Raji (cell line): ENCODE results near the gene CACNG4.

Experiments
- POLR2A ChIP-seq: IDR thresholded peaks from 2 replicates; pipeline ENCODE4 v1.6.1; 2011; ENCODE audit warnings: low read depth, low read length, control low read depth; ENCODE audit not compliant: insufficient read depth

The CACNG4 gene

DNA sequence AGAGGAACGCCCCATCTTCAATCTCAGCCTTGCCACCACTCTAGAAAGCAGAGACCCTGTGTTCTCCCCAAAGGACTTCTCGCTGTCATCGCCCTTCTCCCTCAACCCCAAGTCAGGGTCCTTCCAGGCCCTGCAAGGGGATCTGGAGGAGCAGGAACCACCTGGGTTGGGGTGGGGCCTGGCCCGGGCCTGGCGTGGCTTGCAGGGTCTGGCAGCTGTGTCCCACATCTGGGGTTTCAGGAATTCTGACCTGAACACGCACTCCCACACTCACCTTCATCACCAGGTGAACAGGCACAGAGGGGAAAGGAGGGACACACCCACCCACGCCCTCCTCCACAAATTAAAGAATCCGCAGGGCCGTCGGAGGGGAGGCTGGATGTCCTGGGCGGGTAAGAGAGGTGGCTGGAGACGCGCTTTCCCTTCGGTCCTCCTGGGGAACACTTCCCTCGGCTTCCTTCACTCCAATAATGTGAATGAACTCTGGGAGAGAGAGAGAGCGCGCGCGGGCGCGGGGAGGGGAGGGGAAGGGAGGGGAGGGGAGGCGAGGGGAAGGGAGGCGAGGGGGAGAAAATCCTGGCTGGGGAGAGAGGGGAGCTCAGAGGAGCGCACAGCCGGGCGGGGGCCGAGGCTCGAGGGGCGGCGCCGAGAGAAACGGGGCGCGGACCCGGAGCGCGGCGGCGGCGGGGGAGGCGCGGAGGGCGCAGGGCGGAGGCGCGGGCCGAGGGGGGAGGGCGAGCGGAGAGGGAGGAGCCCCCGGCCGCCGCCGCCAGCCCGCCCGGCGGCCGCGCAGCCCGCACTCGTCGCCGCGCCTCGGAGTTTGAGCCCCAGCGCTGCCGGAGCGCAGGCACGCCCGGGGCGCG lies at the start of gene CACNG4:
Gene CACNG4 (plus strand): TSS at position 799 of the 863 bp plus-strand sequence. CDS start 205 bp downstream, outside the sequence.
- no peak for TF ChIP-seq POLR2A

DNA sequence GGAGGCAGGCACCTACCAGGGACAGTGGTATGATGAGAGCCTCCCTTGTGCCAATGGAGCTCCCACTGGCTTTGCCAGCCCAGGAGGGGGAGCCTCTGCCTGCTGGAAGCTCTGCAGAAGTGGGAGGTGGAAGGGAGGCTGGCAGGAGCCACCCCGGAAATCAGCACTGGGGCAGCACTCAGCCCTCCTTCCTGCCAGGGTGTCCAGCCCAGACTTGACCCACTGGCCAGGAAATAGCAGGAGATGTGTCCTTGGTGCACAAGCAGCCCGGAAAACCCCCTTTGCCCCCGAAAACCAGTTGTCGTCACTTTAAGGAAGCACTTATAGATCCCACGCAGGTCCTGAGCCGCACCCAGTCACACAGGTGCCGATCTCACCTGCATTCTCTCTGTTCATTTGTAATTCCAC lies 49.3 kb upstream of the CACNG4 start:
- TF ChIP-seq POLR2A: no peak

DNA sequence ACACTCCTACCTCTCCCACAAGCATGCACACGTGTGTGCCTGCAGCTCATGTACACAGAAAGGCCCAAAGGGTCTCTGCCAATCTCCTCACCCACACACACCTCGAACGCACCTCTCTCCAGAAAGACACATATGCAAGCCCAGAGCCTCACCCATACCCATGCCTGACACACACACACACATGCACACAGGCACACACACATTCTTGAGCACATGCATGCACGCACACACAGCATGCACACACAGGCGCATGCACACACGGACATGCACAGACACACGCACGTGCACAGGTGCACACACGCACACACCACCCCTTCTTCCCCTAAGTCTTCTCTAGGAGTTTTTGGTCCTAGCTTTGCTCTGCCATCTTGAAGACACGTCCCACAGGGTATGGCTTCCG lies 48.7 kb upstream of the CACNG4 start:
- no peak for TF ChIP-seq POLR2A

DNA sequence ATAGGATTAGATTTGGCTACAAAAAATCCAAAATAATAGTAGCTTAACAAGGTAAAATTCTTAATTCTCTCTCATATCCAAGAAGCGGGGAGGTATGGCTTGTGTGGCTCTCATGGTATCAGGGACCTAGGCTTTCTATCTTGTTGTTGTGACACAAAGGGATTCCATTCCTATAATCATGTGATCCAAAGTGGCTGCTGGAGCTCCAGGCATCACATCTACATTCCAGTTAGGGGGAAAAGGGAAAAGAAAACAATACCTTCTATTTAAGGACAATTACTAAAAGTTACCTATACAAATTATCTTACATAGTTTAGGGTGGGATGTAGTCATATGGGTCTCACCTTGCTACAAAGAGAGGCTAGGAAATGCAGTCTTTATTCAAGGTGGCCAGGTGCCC lies 47.6 kb upstream of the CACNG4 start:
- no peak for TF ChIP-seq POLR2A

DNA sequence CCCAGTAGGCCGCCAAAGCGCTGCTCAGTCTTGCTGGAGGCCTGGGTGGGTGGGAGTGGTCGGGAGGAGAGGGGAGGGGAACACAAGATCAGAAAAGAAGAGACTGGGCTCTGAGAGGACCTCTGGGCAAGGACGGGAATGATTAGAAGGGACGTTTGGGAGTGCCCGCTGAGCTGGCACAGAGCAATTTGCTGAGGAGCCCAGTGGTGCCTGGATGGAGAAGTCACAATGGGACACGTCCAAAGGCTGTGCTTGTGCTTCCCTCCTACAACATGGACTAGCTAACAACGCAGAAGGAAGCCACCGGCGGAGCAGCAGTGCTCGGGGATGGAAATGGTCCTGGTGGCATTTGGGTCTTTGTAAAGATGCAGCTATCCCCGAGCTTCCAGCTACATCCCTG lies 45.6 kb upstream of the CACNG4 start:
- no peak for TF ChIP-seq POLR2A

DNA sequence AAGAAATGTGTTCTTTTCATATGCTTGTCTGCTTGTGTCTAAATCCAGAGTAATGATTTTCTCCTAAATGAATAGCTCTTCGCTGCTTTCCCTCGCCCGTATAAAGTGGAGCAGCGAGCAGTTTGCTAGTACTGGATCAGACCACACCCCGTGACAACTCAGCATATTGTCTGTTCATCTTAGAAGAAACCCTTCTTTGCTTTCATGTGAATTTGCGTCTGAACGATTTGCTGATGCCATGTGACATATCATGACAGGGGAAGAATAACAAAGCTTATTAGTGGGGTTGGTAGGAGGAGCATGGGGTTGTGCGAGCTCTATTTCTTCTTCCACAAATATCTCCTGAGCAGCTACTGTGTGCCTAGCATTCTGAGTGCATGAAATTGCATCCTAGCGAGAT lies 44.1 kb upstream of the CACNG4 start:
- no peak for TF ChIP-seq POLR2A

DNA sequence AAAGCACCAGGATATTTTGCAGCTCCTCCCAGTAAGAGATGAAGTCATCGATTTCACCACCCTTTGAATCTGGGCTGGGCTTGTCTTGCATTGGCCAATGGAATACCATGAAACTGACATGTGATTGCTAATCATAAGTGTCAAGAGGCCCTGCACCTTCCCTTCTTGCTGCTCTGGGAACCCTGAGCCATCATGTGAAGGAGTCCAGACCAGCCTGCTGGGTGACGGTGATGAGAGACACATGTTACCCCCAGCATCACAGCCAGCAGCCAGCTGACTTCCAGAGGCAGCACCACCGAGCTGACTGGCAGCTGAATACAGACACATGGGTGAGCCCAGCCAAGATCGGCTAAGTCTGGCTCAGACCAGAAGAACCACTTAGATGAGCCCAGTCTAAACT lies 43.6 kb upstream of the CACNG4 start:
- TF ChIP-seq POLR2A: no peak

DNA sequence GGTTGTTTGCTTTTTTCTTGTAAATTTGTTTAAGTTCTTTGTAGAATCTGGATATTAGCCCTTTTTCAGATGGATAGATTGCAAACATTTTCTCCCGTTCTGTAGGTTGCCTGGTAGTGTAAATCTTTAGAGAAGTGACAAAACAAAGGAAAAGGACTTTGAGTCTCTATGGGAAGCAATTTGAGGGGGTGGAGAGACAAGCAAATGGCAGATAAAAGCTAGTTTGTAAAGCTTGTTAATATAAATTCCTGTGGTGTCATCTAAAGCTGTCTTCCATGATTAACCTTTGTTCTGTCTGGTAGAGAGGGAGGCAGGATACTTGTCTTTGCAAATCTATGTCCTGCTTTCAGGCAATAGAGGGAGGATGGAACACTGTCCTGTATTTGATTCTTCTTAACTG lies 40.6 kb upstream of the CACNG4 start:
- no peak for TF ChIP-seq POLR2A

DNA sequence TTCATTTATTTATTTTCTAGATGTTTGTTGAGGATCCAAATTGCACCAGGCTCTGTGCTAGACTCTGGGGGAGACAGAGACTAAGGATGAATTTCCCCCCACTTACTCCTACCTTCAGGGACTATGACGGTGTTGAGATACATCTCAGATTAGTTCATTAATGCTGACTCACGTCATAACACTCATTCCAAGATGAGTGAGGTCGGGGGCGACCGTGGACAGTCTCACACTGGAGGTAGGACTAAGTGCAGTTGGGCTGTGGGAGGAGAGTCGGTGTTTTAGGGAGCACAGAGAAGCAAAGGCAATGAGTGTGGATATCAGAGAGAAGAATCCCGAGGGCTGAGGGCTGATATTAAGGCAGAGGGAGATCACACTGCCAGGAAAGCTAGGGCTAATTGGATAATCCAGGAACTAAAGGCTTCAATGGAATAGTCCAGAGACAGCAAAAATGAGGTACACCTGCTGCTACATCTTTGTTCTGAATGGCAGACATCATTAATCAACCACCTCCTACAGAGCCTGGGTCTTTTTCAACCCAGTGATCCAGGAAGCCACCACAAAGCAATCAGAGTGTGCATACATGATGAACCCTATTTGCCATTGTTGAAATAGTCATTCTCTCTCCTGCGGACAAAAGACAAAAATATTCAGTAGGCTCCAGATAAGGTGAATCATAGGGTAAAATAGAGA lies 38.6 kb upstream of the CACNG4 start:
- TF ChIP-seq POLR2A: no peak

DNA sequence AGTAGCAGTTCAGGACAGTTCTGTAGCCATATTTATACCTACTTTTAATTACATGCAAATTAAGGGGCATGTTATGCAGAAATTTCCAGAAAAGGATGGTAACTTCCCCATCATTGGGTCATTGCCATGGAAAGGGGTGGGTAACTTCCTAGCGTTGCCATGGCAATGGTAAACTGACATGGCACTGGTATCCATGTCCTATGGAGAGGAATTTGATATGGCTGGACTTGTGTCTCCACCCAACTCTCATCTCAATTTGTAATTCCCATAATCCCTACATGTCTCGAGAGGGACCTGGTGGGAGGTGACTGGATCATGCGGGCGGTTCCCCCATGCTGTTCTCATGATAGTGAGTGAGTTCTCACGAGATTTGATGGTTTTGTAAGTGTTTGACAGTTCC lies 35.6 kb upstream of the CACNG4 start:
- no peak for TF ChIP-seq POLR2A

DNA sequence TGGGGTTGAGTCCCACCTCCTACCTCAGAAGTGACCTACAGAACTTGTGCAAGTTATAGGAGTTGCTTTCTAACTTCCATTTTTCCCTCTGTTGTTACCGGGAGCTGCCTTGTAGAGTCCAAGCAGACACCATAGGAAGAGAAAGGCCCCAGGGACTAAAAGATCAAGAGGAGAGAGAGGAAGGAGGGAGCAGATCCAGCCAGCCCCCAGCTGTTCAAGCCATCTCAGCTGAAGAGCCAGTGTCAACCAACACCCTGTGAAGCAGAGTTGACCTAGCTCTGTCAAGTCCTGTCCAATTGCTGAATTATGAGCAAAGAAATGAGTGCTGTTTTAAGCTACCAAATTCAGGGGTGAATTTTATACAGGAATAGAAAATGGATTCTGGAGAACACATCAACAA lies 34.9 kb upstream of the CACNG4 start:
- TF ChIP-seq POLR2A: no peak

DNA sequence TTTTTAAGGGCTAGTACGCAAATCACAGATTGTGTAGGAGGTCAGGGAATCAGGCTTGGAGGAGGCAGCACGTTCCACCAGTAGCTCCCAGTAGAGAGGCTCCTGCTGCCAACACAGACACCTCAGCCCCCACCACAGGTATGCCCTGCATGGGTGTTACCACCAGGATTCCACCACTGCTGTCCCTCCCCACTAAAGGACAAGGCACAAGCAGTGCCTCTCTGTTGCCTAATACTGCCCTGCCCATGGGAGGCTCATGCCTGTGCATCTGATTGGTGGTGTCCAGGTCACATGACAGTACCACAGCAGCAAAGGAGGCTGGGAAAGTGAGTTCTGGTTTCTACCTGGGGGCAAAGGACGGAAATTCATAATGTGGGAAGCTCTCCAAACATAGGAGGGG lies 33.6 kb upstream of the CACNG4 start:
- TF ChIP-seq POLR2A: no peak

DNA sequence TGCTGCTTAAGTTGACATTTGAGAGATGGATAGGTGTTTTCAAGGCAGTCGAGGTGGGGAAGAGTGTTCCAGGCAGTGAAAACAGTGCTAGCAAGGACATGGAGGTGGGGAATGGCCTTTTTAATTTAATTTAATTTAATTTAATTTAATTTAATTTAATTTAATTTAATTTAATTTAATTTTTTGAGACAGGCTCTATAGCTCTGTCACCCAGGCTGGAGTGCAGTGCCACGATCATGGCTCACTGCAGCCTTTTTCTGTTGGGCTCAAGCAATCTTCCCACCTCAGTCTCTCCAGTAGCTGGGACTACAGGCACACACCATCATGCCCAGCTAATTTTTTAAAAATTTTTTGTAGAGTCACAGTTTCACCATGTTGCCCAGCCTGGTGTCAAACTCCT lies 32.2 kb upstream of the CACNG4 start:
- TF ChIP-seq POLR2A: no peak

DNA sequence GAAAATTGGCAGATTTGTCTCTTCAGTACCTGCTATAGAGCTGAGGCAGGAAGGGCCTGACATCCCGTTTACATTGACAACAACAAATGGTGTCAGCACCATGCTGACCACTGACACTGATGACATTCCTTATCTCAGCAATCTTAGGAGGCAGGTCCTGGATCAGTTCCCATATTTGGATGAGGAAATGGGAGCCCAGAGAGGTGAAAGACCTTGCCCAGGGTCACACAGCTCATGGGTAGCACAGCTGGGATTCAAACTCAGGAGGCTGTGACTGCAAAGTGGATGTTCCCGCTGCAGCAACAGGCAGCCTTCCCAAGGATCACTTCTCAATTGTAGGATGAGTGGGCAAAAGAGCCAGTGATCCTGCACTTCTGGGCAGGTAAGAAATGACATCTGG lies 30.5 kb upstream of the CACNG4 start:
- no peak for TF ChIP-seq POLR2A

DNA sequence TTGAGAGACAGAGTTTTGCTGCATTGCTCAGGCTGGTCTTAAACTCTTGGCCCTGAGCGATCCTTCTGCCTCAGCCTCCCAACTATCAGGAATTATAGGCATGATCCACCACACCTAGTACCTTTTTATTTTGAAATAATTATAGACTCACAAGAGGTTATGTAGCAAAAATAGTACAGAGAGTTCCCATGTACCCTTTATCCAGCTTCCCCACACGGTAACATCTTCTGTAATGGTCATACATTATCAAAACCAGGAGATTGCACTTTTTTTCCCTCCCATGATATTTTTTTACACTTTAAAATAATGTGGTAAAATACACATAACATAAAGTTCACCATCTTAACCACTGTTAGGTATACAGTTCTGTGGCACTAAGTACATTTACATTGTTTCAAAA lies 28.8 kb upstream of the CACNG4 start:
- no peak for TF ChIP-seq POLR2A

DNA sequence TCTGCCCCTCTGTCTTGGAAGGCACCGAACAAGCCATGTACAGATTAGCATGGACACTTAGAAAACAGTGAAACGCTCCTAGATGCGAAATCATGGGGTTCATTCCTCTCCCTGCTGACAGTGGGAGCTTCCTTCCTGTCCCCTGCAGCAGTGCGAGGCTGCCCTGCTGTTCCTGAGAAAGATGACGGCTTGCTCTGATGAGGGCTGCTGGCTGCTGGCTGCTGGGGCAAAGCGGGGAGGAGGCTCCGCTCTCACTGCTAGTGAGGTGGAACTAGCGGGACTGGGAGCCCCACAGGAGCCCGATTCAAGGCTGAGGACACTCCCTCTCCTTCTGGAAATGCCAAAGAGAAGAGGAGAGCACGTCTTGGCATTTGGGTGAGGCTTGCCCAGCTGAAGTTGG lies 25.9 kb upstream of the CACNG4 start:
- no peak for TF ChIP-seq POLR2A
